Endometrial microvascular endothelial cells (primary cell): ENCODE results near the gene NUDT14. TPM values are rescaled to one million over a fixed set of nuclear protein-coding genes. Genes with fewer than 3 reads are reported as not detected.

Source experiments
- in situ Hi-C: cut with HindIII; loops from 2 replicates; pipeline ENCODE4 v1.10.0; 2017; ENCODE audit warnings: low sequenced_read_pairs, low pct_unique_long_range_greater_than_20kb; ENCODE audit errors: inconsistent ontology term
- total RNA-seq: library from RNA; depleted of rRNA; stranded (reverse); fragments of >200 nt; gene quantifications from one replicate; pipeline ENCODE4 v1.2.3, GENCODE V29; 2015; ENCODE audit errors: inconsistent ontology term

NUDT14 gene
- total RNA-seq, 1 donor from 2014 or later: 29.8 TPM

GRCh38 chr14:105153331-105153731 is 27.8 kb downstream of the NUDT14 start:
- in situ Hi-C loops: no loop called here

- in situ Hi-C loops: no loop called here
These were observed 28.3 kb downstream of the NUDT14 start for GRCh38 chr14:105152794-105153241.

DNA sequence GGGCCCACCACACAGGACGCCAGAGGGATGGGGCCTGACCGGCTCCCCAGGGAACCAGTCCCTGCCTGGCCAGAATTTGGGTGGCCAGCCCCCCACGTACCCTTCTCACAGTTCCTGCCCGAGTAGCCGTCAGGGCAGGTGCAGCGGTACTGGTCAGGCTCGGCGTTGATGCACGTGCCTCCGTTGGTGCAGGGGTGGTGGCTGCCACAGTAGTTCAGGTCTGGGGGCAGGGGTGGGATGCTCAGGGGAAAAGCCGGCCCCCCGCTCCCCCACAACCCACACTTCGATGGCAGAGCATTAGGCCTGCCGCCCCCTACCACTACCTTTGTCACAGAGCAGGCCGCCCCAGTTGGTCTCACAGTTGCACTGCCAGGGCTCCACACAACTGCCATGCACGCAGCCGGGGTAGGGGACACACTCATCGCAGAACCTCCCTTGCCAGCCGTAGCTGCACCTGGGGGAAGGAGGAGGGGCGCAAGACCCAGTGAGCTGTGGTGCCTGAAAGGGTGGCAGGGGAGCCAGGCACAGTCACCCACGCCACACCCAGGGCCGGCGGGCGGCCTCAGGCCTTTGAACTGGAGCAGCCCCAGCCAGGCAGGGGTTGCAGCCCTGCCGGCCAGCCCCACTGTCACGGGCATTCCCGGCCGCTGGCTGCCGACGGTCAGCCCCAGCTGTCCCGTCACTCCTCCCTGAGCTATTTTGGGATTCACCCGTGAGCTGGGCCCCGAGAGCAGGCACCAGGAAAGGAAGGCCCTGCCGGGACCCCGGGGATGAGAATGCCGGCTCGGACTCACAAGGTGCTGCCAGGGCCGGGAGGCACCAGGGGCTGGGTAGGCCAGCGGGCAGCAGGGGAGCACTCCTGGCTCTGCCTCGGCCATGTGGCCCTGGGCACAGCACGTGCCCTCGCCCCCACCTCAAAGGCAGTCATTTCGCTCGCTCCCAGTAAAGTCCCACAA is 29.0 kb downstream of the NUDT14 start:
- in situ Hi-C loops: no loop called here

- in situ Hi-C loops: no loop called here
These were observed 29.9 kb downstream of the NUDT14 start for GRCh38 chr14:105151084-105151837.

DNA sequence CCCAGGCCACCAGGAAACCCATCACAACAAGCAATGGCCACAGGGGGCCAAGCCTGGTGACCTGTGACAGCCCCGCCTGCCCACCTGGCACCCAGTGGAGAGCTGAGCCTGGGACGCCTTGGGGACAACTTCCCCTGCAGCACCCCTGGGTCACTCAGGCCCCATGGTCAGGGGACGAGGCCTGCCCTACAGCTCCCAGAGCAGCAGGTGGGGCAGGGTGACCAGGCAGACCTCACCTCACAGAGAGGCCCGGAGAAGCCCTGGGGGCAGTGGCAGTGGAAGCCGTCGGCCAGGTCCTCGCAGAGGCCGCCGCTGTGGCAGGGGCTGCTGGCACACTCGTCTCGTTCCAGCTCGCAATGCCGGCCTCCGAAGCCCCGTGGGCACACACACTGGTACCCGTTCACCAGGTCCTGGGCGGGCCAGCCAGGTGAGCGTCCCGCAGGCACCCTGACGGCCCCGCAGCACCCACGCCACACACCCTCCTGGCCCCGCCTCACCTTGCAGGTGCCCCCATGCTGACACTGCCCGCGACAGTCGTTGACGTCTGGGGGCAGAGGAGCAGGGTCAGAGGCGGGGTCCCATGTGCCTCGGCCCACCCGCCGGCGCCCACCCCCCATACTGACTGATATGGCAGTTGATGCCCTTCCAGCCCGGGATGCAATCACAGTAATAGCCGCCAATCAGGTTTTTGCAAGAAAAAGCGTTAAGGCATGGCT is 30.6 kb downstream of the NUDT14 start:
- in situ Hi-C loops: no loop called here

DNA sequence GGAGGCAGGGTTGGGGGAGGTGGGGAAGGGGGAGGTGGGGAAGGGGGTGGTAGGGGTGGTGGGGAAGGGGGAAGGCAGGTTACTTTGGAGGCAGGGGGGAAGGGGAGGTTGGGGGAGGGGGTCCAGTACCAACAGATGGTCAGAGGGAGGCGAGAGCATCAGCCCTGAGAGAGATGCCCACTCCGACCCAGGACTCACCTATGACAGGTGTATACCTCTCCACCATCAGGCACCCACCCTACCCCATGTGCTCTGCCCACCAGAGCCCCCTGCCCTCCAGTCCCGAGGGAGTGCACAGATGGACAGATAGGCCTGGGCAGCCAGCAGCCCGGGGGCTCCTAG is 31.1 kb downstream of the NUDT14 start:
- in situ Hi-C loops: no loop called here

DNA sequence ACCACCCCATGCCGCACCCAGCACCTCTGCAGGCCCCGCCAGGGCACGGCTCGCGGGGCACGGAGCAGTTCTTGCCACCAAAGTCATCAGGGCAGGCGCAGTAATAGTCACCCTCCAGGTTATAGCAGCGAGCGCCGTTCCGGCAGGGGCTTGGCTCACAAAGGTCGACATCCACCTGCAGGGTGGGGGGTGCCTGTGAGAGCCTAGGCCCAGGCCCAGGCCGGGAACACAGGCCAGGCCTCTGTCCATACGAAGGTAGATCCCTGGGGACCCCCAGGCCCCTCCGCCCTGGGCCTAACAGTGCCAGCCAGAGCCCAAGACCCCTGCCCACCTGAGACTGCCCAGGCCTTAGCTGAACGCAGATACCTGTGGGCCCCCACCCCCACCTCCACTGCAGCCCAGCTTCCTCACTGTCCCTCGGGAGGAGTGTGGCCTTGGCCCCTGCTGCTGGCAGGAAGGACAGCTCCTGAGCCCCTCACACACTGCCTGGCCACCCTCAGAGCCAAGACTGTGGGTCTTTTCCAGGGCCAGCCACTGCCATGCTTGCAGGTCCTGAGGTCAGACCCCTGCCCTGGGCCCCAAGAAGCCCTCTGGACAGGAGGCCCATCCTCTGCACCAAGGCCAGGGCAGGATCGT is 31.8 kb downstream of the NUDT14 start:
- in situ Hi-C loops: no loop called here

DNA sequence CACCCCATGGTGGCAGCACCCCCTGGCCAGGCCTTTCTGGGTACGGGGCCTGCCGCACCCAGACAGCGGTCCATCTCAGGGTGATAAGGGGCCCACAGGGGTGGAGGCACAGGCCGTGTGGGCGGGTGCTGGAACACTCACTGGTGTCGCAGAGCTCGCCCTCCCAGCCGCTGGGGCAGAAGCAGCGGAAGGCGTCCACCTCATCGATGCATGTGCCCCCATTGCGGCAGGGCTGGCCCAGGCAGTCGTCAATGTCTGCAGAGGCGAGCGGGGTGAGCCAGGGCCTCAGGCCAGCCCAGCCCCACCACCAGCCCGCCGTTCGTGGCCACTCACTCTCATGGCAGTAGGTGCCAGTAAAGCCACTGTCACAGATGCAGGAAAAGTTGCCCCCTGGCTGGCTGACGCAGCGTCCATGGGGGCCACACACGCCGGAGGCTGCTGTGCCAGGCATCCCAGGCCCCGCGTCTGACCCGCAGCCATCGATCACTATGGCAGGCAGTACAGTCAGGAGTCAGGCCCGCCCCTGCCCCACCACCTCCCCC is 32.4 kb downstream of the NUDT14 start:
- in situ Hi-C loops: no loop called here

DNA sequence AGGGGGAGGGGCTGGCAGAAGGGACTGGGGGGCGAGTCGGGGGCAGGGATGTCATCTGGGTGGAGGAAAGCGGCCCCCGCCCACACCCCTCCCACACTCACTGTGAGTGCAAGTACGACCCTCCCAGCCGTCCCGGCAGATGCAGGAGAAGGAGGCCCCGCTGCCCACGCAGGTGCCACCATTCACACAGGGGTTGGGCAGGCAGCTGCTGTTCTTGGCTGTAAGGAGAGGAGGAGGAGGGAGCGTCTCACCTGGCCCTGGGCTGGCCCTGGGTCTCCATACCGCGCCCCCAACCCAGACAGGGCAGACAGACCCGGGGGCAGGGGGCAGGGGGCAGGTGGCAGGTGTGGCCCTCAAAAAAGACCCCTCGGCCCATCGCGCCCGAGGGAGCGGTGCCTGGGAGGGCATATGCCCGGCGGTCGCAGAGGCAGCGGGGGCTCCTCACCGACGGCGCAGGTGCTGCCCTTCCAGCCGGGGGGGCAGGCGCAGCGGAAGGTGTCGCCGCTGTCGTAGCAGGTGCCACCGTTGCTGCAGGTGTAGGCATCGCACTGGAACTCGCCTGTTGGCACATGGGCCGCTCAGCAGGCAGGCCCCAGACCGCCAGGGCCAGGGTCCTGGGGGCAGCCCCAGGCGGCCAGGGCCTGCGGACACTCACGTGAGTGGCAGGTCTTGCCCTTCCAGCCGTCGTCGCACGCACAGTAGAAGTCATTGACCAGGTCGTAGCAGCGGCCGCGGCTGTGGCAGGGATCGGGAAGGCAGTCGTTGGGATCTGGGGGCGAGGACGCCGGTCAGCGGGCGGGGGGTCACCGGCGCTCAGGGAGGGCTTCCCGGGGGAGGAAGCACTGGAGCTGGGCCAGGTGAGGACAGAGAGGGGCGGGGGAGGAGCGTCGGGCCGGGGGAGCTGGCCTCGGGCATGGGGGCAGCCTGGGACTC is 33.2 kb downstream of the NUDT14 start:
- in situ Hi-C loops: no loop called here

DNA sequence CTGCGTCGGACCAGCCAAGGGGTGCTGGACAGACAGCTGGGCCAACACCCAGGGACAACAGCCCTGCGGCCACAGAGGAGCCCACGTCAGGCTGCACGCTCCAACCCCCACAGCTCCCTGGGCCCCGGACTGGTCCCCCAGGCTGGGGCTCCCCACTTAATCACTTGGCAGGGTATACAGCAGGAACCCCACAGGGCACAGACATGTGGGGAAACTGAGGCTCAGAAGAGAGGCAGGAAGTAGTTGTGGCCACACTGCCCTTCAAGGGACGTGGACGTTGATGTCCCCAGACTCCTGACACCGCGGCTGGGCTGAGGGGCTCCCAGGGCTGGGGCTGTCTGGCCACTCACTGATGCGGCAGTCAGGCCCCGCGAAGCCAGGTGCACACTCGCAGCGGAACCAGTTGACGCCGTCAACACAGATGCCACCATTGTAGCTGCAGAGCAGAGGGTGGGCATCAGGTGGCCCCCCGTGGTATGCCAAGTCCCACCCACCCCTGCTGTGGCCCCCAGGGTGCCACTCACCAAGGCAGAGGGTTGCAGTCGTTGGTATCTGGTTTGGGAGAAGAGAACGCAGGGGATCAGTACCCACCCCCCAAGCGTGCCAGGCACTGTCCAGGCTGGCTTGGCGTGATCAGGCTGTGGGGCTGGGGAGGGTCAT is 34.0 kb downstream of the NUDT14 start:
- in situ Hi-C loops: no loop called here

GRCh38 chr14:105146181-105146975 is 34.7 kb downstream of the NUDT14 start:
- in situ Hi-C loops: no loop called here

DNA sequence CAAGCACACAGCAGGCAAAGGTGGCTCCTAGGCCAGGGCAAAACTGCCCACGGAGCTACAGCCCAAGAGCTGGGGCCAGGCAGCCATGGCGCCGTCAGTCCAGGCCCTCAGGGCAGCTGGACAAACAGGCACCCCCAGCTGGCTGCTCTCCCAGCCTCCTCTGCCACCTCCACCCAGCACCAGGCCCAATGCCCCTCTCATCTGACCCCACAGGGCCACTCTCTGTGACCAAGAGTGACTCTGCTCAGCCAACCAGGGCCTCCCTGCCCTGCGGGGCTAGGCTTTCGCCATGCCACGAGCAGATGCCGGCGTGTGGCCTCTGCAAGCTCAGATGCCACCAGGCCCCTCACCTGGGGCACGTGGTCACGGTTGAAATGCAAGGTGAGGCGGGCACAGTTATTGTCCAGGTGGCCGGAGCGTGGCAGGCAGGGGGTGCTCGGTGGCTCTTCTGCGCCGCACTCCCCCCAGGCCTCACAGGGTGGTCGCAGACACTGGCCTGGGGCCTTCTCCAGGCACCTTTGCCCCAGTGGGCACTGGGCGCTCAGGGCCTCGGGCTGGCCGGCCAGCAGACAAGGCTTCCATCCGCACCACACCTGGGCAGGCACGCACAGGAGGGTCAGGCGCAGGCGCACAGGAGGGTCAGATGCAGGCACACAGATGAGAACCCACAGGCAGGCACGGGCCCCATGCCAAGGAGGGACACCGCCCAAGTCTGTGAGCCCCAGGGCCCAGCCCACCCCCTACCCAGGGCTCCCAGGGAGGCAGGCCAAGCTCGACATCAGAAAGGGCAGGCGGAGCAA is 35.5 kb downstream of the NUDT14 start:
- in situ Hi-C loops: no loop called here

DNA sequence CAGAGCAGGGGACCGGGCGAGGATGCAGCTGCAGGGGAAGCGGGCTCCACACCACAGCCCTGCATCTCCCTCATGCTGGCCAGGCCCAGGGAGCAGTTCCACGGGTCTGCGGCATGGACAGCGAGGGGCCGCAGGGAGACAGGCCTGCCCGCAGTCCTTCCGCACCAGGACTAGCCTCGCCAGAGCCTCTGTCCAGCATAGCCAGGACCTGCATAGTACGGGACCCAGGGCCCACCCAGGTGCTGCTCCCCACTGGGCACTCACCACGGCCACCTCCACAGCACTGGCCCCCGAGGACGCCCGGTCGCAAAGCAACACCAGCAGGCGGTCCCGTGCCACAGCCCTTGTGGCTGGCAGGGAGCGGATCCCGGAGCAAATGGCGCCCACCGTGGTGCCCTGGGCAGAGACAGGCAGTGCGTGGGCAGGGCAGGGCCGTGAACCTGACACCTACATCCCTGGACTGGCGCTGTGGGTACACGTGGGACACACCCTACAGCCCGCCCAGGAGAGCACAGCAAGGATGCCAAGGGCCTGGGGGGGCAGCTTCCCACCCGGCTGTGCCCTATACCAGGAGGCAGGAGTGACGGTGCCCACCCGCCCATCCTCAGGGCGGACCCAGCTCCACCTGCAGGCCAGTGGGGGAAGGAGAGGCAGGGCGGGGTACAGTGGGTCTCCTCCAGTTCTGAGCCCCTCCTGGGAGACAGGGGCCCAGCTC is 36.3 kb downstream of the NUDT14 start:
- in situ Hi-C loops: no loop called here

DNA sequence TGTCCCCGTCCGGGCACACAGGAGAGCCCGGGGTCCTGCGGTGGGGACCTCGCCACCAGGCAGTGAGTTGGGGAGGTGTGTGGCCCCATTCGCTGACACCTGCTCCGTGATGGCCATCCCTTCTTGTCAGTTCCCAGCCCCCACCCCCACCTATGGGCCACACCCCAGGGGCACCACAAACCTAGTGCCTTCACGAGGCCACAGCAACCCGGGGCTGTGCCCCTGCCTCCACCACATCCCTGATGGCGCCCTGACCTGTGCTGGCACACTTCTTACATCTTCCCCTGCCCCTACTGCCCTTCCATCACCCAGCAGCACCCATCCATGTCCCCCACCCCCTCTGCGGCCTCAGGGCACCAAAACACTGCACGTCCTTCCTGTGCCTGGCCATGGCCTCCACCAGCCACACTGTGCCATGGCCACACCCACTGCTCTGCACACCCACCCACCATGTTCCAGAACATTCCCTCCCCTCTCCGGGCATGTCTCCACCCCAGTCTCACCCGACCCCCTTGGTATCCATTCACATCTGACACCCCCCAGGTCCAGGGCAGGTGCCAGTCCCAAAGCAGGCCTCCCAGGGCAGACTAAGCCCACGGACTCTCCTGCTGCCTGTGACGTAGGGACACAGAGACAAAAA is 37.0 kb downstream of the NUDT14 start:
- in situ Hi-C loops: no loop called here
